SU-DHL-6 (cell line): Measurements from ENCODE around the gene LRFN2.

Experiments used
- CTCF ChIP-seq: fragments of 200-600 bp; sonication (generic); IDR thresholded peaks from one replicate; pipeline ENCODE4 v1.5.1; 2017; ENCODE audit warnings: antibody characterized with exemption, mild to moderate bottlenecking, low read length, moderate library complexity; ENCODE audit not compliant: insufficient read depth, poor library complexity, severe bottlenecking
- EZH2phosphoT487 ChIP-seq: fragments of 200-600 bp; sonication (generic), shearing (Covaris generic); conservative IDR thresholded peaks from 2 replicates; pipeline ENCODE4 v1.6.1; 2018; ENCODE audit warnings: mild to moderate bottlenecking, antibody characterized with exemption, low read length, moderate library complexity, mixed read lengths

DNA sequence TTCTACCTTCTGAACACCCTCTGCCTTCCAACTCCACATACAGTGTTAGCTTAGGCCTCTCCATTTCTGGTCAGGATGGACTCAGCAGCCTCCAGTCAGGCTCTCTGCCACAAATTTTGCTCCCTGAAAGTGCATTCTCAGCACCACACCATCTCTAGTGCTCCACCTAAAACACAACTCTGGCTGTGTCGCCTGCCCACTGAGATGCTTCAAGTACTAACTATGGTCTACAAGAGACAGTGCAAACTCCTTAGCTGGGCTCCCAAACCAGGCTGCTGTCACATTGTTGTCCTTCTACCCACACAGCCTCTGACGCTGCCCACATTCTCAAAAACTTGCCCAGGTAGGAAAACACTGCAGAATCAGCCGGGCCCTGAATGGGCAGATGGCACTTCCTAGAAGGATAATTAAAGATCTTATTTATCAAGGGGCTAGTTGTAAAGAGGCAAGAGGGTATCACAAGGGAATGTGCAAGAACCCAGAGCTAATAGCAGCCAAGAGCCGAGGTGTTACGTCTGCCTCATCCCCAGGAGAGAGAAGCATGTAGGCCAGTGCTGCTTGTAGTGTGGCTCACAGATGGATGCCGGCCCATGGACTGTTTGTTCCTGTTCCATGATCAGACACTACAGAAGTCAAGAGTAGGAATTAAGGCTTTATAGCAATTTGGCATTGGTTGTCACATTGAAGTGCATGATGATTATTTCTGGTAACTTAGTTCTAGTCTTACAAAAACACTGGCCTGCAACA is 189.7 kb downstream of the LRFN2 start:
- TF ChIP-seq CTCF: no peak
- TF ChIP-seq EZH2phosphoT487: no peak
